Stimulated activated CD8-positive, alpha-beta memory T cell treated with anti-CD3 and anti-CD28 coated beads, Interleukin-7, amount 100 ng/mL, for 48 hours (primary cell): Measurements from ENCODE around the gene CCL22.
"Not testable (repeated sequence)": the region's sequence is repeated elsewhere in the genome, so short reads cannot be mapped to it uniquely, and the experiment has no call there.

Experiments used
- DNase-seq, 2 donors: peaks; one replicate each; pipeline ENCODE4 v3.0.0-alpha.2; 2020; ENCODE audit warnings: low read depth in 1 of 2; ENCODE audit errors: extremely low read depth in 1 of 2

CCL22 gene

DNA sequence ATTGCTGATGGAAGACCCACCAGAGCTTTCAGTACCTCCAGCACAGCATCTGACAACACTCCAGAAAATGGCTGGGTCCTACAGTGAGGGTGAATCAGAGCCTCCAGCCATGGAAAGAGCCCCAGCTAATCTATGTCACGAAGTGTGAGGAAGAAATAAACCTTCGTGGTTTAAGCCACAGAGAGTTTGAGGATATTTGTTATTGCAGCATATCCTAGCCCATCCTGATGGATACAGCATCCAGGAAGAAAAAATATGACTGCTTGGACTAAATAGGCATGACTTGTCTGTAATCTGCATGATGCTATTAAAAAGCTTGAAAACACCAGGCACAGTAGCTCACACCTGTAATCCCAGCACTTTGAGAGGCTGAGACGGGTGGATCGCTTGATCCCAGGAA is 32.7 kb downstream of the CCL22 start:
- no peak for DNase-seq

DNA sequence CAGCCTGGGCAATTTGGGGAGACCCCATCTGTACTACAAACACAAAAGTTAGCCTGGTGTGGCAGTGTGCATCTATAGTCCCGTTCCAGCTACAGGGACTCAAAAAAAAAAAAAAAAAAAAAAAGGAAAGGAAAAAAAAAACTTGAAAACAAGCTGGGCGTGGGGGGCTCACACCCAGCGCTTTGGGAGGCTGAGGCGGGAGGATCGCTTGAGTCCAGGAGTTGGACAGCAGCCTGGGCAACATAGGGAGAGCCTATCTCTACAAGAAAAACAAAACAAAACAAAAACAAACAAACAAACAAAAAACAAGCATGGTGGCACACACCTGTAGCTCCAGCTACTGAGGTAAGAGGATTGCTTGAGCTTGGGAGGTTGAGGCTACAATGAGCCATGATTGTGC is 33.1 kb downstream of the CCL22 start:
- no peak for DNase-seq

DNA sequence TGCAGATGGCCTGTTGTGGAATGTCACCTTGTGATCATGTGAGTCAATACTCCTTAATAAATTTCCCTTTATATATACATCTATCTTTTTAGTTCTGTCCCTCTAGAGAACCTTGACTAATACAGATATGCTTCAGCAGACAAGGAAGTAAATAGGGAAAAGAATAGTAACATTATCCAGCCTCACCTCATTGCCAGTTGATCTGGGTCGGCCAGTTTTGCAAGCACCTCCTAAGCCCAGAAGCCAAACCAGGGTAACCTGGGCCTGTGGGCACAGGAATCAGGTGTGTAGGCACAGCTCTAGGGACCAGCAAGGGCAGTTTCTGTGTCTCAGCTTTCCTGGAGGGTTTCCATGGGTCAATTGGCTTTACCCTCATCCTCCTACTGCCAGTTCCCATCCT is 34.1 kb downstream of the CCL22 start:
- no peak for DNase-seq

- DNase-seq: no peak
Measured at GRCh38 chr16:57394444-57394843, 35.9 kb downstream of the CCL22 start.

DNA sequence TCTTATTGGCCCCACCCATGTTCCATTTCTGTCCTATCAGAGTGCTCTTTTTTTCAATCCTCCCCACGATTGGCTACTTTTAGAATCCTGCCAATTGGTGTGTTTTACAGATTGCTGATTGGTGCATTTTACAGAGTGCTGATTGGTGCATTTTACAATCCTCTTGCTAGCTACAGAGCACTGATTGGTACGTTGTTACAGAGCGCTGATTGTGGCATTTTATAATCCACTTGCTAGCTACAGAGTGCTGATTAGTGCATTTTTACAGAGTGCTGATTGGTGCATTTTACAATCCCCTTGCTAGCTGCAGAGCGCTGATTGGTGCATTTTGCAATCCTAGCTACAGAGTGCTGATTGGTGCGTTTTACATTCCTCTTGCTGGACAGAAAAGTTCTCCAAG is 36.4 kb downstream of the CCL22 start:
- no peak for DNase-seq

GRCh38 chr16:57396786-57397185 is 38.2 kb downstream of the CCL22 start:
- DNase-seq: no peak

DNA sequence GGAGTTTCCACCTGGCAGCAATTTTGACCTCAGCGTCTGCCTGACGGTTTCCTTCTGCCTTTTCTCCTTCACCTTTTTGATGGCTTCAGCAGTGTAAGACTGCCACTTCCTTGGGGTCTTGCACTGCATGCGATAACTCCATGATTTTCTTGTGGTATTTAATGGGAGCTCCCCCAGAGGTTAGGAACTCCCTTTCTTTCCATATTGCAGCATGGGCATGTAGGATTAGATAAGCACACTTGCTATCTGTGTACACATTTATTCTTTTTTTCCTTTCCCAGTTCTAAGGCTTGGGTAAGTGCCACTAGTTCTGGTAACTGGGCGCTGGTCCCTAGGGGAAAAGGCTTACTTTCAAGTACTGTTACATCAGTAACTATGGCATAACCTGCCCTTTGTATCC is 38.9 kb downstream of the CCL22 start:
- DNase-seq: not testable (repeated sequence)

GRCh38 chr16:57401943-57402640 is 43.5 kb downstream of the CCL22 start:
- no peak for DNase-seq

DNA sequence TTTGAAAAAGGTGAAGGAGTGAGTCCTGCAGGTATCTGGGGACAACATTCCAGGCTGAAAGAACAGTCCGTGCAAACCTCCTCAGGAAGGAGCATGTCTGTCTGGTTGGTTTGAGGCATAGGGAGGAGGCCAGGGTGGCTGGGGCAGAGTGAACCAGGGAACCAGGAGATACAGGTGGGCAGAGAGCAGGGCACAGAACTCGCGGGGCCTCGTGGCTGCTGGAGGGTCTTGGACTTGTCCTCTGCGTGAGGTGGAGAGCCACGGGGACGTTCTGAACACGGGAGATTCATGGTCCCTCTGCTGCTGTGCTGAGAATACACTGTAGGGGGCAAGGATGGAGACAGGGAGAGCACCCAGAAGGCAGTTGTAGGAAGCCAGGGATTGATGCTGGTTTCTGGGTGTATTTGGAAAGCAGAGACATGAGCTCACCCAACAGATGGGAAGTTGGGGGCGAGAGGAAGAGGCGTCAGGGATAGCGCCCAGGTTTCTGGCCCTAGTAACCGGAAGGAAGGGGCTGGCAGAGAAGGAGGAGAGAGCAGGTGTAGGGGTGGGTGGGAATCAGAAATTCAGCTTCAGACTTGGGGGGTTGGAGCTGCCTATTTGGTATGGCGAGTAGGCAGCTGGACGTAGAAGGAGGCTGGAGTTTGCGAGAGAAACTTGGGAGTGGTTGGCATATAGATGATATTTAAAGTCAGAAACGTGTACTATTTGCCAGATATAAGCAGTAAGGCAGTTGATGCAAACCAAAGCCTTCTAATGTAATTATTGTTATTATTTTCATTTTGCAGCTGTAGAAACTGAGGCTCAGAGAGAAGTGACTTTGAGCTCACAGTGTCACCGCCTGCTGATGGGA is 45.6 kb downstream of the CCL22 start, which contains the start of gene CCL17:
TSS of gene CCL17 (plus strand) at position 803 of the 853 bp plus-strand sequence. CDS start 9,166 bp downstream, outside the sequence.
- no peak for DNase-seq

GRCh38 chr16:57405097-57405496 is 46.5 kb downstream of the CCL22 start:
- DNase-seq: no peak

- DNase-seq: no peak
Measured at GRCh38 chr16:57406881-57407280, 48.3 kb downstream of the CCL22 start.

DNA sequence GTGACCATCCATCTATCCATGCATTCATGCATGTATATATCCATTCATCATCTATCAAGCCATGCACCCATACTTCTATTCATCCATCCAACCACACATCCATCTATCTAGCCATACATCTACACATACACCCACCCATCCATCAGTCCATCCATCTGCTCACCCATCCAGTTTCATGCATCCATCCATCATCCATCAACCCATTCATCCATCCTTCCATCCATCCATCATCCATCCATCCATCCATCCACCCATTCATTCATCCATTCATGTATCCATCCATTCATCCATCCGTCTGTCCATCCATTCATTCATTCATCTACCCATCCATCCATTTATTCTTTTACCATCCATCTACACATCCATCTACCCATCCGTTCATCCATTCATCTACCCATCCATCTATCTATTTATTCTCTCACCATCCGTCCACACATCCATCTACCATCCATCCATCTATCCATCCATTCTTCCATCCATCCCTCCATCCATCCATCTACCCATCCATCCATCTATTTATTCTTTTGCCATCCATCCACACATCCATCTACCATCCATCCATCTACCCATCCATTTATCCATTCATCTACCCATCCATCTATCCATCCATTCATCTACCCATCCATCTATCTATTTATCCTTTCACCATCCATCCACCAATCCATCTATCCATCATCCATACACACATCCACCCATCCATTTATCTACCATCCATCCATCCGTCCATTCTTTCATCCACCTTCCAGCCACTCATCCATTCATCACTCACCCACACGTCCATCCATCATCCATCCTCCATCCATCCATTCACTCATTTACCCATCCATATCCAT is 49.2 kb downstream of the CCL22 start:
- no peak for DNase-seq

- no peak for DNase-seq
Measured at GRCh38 chr16:57409065-57409464, 50.5 kb downstream of the CCL22 start.

GRCh38 chr16:57409870-57410587 is 51.4 kb downstream of the CCL22 start:
- no peak for DNase-seq

DNA sequence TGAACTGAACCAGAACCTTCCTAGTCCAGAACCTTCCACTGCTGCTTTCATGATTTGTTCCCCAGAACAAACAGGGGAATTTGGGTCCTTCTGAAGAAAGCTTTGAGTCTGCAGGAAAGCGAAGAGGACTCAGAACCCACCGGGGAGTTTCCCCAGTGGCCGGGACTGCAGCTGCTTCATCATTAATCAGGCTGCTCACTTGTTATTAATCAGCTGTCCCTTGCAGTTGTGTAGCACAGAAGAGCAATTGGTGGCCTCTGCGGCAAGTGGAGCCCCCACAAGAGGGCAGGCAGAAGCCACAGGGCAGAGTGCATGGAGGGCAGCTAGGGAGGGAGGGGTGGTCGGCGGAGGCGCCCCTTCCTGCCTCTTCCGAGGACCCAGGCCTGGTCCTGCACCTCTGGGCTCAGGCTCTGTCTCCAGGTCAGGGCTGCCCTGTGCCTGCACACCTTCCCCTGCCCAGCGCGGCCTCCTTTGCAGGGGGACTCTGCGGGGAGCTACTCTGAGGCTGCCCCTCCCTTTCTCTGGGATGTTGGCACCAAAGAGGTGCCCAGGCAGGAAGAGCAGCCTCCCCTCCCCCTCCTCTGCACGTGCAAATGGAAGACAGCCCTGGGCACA is 52.9 kb downstream of the CCL22 start:
- no peak for DNase-seq

DNA sequence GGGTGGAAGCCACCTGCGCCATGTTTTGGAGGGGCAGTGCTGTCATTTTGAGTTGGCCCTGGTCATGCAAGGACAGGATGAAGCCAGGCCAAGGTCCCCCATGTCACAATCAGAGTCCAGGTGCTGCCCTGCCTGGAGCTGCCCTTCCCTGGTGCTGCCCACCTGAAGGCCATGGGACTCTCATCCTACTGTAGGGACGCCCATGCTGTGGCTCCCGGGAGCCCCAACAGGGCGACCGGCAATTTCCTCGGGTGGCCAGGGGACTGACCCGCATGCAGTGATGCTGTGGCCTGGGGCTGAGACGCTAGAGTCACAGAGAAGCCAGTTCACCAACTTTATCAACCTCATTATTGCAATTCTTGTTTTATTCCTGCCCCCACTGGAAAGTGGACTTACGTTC is 54.0 kb downstream of the CCL22 start:
- no peak for DNase-seq

DNA sequence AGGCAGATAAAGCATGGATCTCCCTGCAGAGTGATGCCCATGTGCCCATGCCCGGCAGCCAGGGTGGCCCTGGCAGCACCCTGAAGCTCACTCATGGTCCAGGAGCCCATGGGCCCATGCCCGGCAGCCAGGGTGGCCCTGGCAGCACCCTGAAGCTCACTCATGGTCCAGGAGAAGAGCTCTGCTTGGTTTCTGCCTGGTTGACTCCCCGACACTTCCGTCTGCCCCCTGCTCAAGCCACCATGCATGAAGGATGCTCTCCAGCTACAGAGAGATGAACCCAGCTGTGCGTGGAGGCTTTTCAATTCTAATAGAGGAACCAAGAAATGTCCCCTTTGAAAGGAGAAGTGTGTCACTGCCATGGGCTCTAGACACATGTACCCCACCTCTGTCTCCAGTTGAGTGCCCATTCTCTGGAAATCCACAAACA is 54.7 kb downstream of the CCL22 start:
- no peak for DNase-seq

DNA sequence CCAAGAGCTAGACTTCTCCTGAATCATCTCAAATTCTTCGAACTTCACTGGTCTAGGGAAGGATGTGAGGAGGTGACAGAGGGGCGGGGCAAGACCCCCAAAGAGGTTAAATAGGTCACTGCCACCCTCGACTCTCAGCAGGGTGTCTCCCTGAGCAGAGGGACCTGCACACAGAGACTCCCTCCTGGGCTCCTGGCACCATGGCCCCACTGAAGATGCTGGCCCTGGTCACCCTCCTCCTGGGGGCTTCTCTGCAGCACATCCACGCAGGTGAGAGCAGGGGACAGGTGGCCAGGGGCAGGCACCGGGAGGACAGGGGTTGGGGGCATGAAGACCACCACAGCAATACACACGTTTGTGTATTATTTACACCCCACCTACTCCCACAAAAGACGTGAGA is 55.1 kb downstream of the CCL22 start:
- no peak for DNase-seq
